Prostate gland (tissue), 2 donors: ENCODE data around the gene AK4. TPM values are rescaled to one million over a fixed set of nuclear protein-coding genes. Genes with fewer than 3 reads are reported as not detected.

ENCODE experiments used
- DNase-seq: peaks from one replicate; pipeline ENCODE4 v3.0.0-alpha.2; 2019; ENCODE audit warnings: low spot score
- H3K27ac ChIP-seq, 2 donors: fragments of 200-600 bp; sonication (generic); 2 replicates each; pipeline ENCODE4 v1.5.1; 2017 to 2019
- H3K27me3 ChIP-seq: fragments of 200-600 bp; sonication (generic); replicated peaks from 2 replicates; pipeline ENCODE4 v1.5.1; 2019; ENCODE audit not compliant: insufficient read depth
- H3K36me3 ChIP-seq, 2 donors: fragments of 200-600 bp; sonication (generic); 1 replicate in 1 of 2; 2 replicates in 1 of 2; pipeline versions ENCODE4 v1.5.1 to v1.8.1; 2017 to 2019
- H3K4me1 ChIP-seq: fragments of 200-600 bp; sonication (generic); replicated peaks from 2 replicates; pipeline ENCODE4 v1.5.1; 2019
- H3K4me3 ChIP-seq, 2 donors: fragments of 200-600 bp; sonication (generic); 2 replicates each; pipeline ENCODE4 v1.5.1; 2017 to 2019
- H3K9me3 ChIP-seq: fragments of 200-600 bp; sonication (generic); 2 replicates; pipeline ENCODE4 v1.5.1; 2017
- POLR2A ChIP-seq: fragments of 450-650 bp; IDR thresholded peaks from one replicate; pipeline ENCODE4 v1.6.1; 2016; ENCODE audit warnings: antibody characterized with exemption, mild to moderate bottlenecking
- POLR2AphosphoS5 ChIP-seq: sonication (generic); formaldehyde crosslinking; IDR thresholded peaks from one replicate; pipeline ENCODE4 v1.6.1; 2017; ENCODE audit warnings: antibody characterized with exemption
- WGBS: methylation state at CpG from one replicate; pipeline ENCODE4 v1.1.5; 2018; 5-methylcytosine and 5-hydroxymethylcytosine counted together
- intact Hi-C: fragments of 100-400 bp; cut with DNase I; formaldehyde crosslinking; loops from one replicate; pipeline ENCODE4 v1.14.2; 2022
- small RNA-seq, 2 donors: library from RNA; depleted of rRNA; stranded (forward); fragments of <200 nt; gene quantifications; one replicate each; pipeline ENCODE3, GENCODE V24; 2016
- total RNA-seq, 2 donors: library from RNA; depleted of rRNA; stranded (reverse); fragments of >200 nt; gene quantifications; one replicate each; pipeline ENCODE4 v1.1.0, GENCODE V29; 2016
- TF ChIP-seq, protein P1 (sequence below), 4 experiments: fragments of 200-600 bp in 2 of 4; fragments of 450-650 bp in 2 of 4; sonication (generic) in 2 of 4; IDR thresholded peaks; 1 replicate in 3 of 4; 2 replicates in 1 of 4; pipeline ENCODE4 v1.5.1; 2016 to 2019; ENCODE audit warnings: antibody characterized with exemption in 4 of 4, mild to moderate bottlenecking in 2 of 4, moderate library complexity in 2 of 4

The AK4 gene
- total RNA-seq, 2 donors from 2014 or later: 46.5 to 63.1 TPM

DNA sequence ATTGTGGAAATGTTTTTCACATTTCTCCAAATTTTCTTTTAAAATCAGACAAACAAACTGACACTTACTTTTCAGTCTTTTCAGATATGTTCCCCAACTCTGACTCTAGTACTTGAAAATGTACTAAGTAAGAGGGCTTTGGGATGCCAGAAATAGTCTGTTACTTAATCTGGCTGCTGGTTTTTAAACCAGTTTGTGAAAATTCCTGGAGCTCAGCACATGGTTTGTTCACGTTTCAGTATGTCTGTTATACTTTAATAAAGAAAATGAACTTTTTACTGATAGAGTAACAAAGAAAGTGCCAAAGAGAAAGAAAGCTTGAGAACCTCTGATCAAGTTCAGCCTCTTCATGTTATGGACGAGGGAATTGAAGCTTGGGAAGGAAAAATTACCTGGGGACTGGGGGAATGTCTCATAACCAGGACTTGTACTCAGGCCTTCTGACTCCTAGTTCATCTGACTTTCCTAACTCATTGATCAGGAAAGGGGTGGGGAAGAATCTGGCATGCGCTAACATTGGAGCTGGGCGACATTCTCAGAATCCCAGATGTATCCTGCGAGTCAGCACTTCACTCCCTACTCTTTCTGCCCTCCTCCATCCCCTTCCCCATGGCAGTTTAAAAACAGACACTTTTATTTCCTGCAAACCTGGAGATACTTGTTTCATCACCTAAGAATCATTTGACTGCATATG lies 130.5 kb downstream of the AK4 start:
- Histone ChIP-seq H3K9me3 (no peaks in the 10 kb centered on the region), H3K36me3 (no peaks in the 10 kb centered on the region), H3K27me3 (no peaks in the 10 kb centered on the region), H3K27ac (no peak overlapping the region), H3K4me3 (no peak overlapping the region), H3K4me1 (no peaks in the 10 kb centered on the region)
- TF ChIP-seq POLR2A (no peak), POLR2AphosphoS5 (no peak)
- TF ChIP-seq, protein P1, sequence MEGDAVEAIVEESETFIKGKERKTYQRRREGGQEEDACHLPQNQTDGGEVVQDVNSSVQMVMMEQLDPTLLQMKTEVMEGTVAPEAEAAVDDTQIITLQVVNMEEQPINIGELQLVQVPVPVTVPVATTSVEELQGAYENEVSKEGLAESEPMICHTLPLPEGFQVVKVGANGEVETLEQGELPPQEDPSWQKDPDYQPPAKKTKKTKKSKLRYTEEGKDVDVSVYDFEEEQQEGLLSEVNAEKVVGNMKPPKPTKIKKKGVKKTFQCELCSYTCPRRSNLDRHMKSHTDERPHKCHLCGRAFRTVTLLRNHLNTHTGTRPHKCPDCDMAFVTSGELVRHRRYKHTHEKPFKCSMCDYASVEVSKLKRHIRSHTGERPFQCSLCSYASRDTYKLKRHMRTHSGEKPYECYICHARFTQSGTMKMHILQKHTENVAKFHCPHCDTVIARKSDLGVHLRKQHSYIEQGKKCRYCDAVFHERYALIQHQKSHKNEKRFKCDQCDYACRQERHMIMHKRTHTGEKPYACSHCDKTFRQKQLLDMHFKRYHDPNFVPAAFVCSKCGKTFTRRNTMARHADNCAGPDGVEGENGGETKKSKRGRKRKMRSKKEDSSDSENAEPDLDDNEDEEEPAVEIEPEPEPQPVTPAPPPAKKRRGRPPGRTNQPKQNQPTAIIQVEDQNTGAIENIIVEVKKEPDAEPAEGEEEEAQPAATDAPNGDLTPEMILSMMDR (IDR thresholded peaks at IDR 0.05): no peak
- DNase-seq: no peak
- intact Hi-C loops: no loop called here
- WGBS: 57% methylated on average over 5 of the region's 5 CpGs

DNA sequence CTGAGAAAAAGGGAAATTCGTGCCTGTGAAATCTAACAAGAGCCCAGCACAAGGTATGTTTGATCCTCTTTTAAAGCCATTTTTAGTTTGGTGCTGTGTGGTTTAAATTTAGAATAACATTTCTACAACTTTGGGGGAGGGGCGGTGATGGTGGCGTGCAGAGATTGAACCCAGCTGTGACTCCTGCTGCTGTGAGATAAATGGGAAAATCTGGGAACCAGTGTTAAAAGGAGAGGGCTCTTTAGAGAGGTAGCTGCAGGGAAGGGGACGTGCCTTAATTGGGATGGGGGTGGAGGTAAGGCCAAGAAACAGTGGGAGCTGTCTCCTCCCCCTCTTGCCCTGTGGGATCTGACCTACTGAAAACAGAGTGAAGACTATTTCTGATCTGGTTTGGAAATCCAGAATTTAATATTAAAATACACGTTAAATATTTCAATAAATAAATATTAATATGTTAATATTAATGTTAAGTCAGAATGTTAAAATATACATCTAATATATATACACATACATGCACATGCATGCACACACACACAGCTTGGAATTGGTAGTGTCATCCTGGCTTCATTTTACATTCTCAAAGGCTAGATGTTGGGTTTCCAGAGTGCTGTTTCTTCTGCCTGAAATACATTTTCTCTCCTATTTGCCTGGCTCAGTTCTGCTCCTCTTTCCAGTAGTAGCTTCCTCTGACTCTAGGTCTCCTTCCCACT lies 131.2 kb downstream of the AK4 start:
- Histone ChIP-seq H3K4me1 (no peaks in the 10 kb centered on the region), H3K36me3 (no peaks in the 10 kb centered on the region), H3K27me3 (no peaks in the 10 kb centered on the region), H3K27ac (no peak overlapping the region), H3K4me3 (no peak overlapping the region), H3K9me3 (no peaks in the 10 kb centered on the region)
- TF ChIP-seq, protein P1 (IDR thresholded peaks at IDR 0.05): no peak
- TF ChIP-seq POLR2AphosphoS5 (no peak), POLR2A (no peak)
- no peak for DNase-seq
- intact Hi-C loops: no loop called here
- WGBS: 47% methylated on average over 5 of the region's 5 CpGs

Small RNA genes lying within 50 kb of the gene (small RNA-seq; reads per million reads assigned to genes)
- gene RPS29P7: 0 reads per million in 2 donors

Other genes starting within 250 kb of the AK4 start
- gene JAK1, start 181.7 kb upstream of the AK4 start, total RNA-seq: 100 to 1,000 TPM in 1 of 2 donors, 10 to 100 TPM in 1; 66.3 to 115 TPM
- gene DNAJC6, start 161.3 kb downstream of the AK4 start, total RNA-seq: 1 to 10 TPM; 1.4 to 3.5 TPM